COLO668 (cell line): ENCODE measurements around the gene NEDD8.

ENCODE experiments used
- DNase-seq: peaks from one replicate; lab custom pipeline; 2025; ENCODE audit not compliant: unreplicated experiment; lab: John Stamatoyannopoulos, UW

The NEDD8 gene

GRCh38 chr14:24264298-24264697 is 32.1 kb upstream of the NEDD8 start:
- DNase-seq: no peak

DNA sequence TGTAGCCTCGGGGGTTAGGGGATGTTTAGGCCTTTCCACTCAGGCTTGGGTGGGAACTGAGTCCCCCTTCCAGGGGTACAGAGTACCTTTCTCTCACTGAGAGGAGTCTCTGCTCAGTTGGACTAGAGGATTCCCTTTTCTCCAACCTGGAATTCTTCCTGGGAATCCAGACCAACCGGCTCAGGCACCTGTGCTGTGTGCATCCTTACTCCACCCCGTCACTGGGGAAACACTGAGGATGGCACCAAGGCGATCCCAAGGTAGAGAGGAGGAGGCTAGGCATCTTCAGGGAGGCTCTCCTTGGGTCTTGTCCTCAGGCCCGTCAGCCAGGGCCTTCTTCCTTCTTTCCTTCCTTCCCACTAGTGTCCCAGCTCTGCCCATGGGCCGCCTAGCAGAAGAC is 31.7 kb upstream of the NEDD8 start:
- no peak for DNase-seq

GRCh38 chr14:24262821-24263733 is 30.9 kb upstream of the NEDD8 start, which contains the start of gene TGM1:
TSS of gene TGM1 (minus strand) at chr14:24263177. CDS start at chr14:24262352, 825 bp downstream.
- no peak for DNase-seq

DNA sequence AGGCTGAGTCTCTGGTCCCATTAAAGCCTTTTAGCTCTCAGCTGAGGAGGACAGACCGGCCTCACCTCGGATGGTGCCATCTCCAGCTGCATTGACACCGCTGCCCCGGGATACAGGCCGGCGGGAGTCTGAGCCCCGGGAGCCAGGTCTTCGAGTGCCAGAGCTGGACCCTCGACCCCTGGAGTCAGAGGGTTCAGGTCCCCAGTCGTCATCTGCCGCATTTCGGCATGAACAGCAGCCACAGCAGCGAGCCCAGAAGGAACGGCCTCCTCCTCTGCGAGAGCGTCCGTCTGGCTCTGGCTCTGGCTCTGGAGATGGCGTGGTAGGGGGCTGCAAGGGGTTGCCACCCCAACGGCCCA is 29.8 kb upstream of the NEDD8 start:
- no peak for DNase-seq

DNA sequence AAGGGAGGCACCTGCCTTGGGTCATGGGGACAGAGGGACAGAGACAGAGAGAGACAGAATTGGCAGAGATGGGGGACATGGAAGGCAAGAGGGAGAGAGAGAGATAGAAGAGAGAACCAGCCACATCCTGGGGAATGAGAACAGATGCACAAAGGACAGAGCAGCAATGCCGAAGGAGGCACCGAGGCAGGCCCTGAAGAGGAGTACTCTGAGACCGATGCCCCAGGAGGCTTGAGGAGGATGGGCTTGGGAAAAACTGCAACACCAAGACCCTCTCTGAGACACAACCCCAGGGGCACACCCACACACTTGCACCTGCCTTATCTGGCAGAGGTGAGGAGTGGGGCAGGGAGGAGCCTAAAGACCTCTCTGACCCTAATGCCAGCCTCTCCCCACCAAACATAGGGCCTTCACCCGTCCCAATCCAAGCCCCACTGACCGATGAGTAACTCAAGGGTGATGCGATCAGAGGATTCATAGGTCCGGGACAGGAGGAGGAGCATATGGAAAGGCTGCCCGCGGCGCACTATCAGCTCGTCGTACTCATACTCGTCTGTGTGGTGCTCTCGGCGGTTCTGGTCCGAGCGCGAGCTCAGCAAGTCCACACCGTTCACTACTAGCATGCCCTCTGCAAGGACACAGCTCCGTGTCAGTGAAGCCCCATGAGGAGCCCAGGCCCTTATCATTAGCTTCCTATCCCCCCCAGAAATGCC is 29.2 kb upstream of the NEDD8 start:
- no peak for DNase-seq

DNA sequence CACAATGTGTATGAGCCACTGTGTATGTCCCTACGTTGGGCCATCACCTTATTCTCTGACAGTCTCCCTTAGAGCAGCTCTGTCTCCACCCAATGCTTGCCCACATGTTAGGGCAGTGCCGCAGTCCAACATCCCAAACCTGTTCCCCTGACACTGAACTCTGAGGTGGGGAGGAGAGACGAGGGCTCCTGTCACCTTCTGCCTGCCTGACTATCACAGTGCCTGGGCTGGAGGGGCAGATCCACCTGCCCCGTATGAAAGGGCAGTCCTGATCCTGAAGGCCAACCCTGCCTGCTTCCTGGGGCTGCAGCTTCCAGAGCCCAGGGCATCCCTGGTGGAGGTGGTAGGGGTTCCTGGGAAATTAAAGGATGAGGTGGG is 28.6 kb upstream of the NEDD8 start:
- DNase-seq: no peak

DNA sequence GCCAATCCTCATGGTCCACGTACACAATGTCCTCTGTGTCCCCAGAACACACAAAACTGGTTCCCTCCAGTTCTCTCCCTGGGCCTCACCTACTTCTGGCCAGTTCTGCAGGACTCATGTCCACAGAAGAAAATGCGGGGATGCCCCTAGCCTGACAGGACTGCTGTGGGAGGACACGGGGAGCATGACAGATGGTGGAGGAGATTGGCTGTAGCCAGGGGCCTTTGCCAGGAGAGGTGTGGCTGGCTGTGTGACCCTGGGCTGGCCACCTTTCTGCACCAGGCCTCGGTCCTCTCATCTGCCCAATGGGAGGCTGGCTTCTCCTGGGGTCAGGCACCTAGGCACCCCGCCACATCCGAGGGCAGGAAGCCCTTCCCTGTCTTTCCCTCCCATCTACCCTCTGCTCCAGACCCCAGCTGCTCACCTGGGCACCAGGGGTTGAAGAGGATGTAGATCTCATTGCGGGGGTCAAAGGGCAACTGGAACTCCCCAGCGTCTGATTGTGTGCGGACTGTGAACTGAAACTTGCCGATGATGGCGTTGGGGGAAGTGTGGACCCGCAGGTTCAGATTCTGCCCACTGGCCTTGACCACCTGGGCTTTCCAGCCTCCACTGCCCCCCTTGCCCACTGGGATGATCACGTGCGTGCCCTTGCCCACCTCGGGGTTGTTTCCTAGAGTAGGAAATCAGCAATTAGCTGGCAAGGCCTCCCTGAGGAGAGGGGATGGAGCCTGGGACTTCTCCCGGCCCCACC is 28.0 kb upstream of the NEDD8 start:
- no peak for DNase-seq

- DNase-seq: no peak
These were observed 27.3 kb upstream of the NEDD8 start for GRCh38 chr14:24259282-24260025.

GRCh38 chr14:24258548-24259265 is 26.5 kb upstream of the NEDD8 start:
- DNase-seq: no peak

- no peak for DNase-seq
These were observed 26.0 kb upstream of the NEDD8 start for GRCh38 chr14:24258119-24258518.

DNA sequence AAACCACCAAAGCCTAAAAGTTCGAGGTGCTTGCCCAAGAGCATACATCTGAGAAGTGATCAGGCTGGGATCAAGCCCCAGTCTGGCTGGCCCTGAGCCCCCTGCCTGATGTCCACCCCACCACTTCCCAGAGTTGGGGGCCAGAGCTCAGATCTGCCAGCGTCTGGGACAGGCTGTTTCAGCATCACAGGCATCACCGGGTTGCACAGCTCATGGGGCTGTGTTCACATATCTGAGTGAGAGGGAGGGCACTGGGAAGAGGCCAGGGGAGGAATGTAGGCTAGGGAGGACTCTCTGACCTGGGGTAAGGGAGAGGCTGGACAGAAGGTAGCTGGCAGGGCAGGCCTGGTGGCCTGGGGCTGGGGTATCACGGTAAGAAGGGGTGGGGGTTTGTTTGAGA is 24.8 kb upstream of the NEDD8 start:
- DNase-seq: no peak

DNA sequence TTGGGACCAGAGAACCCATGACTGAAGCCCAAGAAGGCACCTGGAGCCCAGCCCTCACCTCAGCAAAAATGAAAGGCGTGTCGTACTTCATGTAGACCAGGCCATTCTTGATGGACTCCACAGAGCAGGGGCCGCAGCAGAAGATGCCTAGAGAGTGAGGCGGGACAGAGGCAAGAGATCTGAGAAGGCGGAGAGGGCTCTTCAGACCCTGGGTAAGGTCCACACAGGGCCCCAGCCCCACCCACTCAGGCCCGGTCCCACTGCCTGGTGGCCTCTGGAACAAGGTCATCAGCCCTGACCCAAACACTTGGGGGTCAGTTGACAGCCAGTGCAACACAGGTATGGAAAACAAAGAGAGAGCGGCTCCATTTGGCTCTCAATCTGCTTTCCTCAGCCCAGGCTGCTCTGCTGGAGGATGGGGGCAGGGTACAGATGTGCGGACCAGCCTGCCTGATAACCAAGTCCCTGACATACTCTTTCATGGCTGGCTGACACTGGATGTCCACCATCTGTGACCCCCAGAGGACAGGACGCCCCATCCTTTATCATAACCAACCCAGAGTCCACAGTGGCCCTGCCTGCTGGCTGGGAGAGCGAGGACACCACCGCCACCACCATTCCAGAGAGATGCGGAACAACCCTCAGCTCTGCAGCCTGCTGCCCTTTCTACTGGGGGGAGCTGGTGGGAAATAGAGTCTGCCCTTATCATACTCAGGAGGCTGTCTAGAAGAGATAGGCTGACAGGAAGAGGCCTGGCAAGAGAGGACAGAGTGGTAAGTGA is 24.0 kb upstream of the NEDD8 start:
- no peak for DNase-seq

DNA sequence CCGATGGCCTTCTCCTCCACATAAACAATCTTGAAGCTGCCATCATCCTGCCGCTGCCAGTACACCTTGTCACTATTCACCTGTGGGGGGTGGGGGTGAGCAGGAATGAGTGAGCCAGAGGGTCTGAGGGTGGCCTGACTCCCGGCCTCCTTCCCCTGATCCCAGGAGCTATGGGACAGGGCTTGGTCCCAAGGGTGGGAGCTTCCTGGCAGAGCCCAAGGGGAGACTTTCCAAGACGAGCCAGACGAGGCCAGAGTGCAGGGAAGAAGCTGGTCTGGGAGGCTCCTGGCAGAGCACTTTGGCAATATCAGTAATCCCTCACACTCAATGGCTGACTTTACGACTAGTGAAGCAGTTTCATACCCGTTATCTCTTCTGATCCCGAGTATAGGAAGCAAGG is 23.3 kb upstream of the NEDD8 start:
- no peak for DNase-seq

- no peak for DNase-seq
These were observed 22.6 kb upstream of the NEDD8 start for GRCh38 chr14:24254630-24255392.

GRCh38 chr14:24253936-24254335 is 21.8 kb upstream of the NEDD8 start:
- DNase-seq: no peak

GRCh38 chr14:24252289-24253124 is 20.3 kb upstream of the NEDD8 start:
- no peak for DNase-seq

GRCh38 chr14:24251880-24252288 is 19.7 kb upstream of the NEDD8 start:
- DNase-seq: no peak

DNA sequence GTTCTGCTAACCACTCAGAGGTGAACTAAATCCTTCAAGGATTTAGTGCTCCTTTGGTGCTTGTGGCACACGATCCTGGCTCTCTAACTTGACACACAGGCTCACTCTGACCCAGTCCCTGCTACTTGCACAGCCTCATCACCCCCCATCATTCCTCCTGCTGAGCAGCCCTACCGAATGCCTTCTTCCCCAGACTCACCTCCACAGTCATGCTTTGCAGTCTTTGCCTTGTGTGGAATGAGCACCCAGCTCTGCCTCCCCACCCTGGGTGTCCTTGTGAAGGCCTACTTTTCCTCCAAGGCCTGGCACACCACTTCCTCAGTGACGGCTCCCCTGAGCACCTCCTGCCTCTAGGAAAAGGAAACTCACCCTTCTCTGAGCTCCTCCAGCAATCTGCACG is 18.2 kb upstream of the NEDD8 start:
- DNase-seq: no peak
